Measurements from ENCODE around the gene HSPB1. TPM values are rescaled to one million over a fixed set of nuclear protein-coding genes. Genes with fewer than 3 reads are reported as not detected.

The HSPB1 gene
- total and polyA plus RNA-seq, 2 of the 13 experiments (the other 11 are each of a cell fraction or from before 2014, with no cell fraction given), result 21.0 to 38.6 TPM

- Histone ChIP-seq H4K20me1 (ENCODE audit: insufficient read depth, low read length) (peaks cover 15% of the 10 kb centered on the region), H2AFZ (ENCODE audit: low read length) (no peak overlapping the region), H3K4me1 (ENCODE audit: insufficient read depth, low read length) (no peaks in the 10 kb centered on the region; the same call in 1 of the 2 replicates), H3K36me3 (replicated peaks in 1 of 2; ENCODE audit: control insufficient read depth in 1 of 2, insufficient read depth in 2 of 2, low read length in 2 of 2) (peaks cover 19 to 43% of the 10 kb centered on the region in 2 experiments), H3K4me3 (replicated peaks in 1 of 3; ENCODE audit: insufficient read depth in 1 of 3, low read depth in 2 of 3, low read length in 3 of 3) (no peak overlapping the region), H3K9ac (ENCODE audit: insufficient read depth, low read depth, low read length) (no peak overlapping the region), H3K27ac (ENCODE audit: extremely low read length, insufficient read depth, low read length) (no peak overlapping the region), H3K9me3 (ENCODE audit: low read length) (no peaks in the 10 kb centered on the region), H3K4me2 (ENCODE audit: low read depth, low read length) (no peak overlapping the region), H3K27me3 (ENCODE audit: control insufficient read depth in 1 of 2, insufficient read depth in 2 of 2, low read length in 2 of 2) (no peaks in the 10 kb centered on the region), H3K79me2 (ENCODE audit: insufficient read depth, low read length) (peaks cover 21% of the 10 kb centered on the region)
- intact Hi-C loops (cut with micrococcal nuclease; ENCODE audit: unreplicated experiment), result no loop called here
- FAIRE-seq (no peak), DNase-seq (ENCODE audit: low spot score) (no peak), ATAC-seq (no peak)
- no TSS peak for BruUV-seq (replicated peaks)
- TF ChIP-seq ZNF230 (CRISPR knock-in tag; IDR thresholded peaks at IDR 0.05), result no peak
- no peak for TF ChIP-seq ZIK1 (CRISPR knock-in tag; IDR thresholded peaks at IDR 0.05; ENCODE audit: borderline replicate concordance, low read depth)
- TF ChIP-seq ZBTB37 (CRISPR knock-in tag; IDR thresholded peaks at IDR 0.05), result no peak
- TF ChIP-seq NFIB (CRISPR knock-in tag; IDR thresholded peaks at IDR 0.05; ENCODE audit: borderline replicate concordance), result no peak
- TF ChIP-seq ZNF609 (CRISPR knock-in tag; IDR thresholded peaks at IDR 0.05; ENCODE audit: borderline replicate concordance), result no peak
- no peak for TF ChIP-seq ZNF574 (CRISPR knock-in tag; IDR thresholded peaks at IDR 0.05)
- 97% methylated on average over 5 of the region's 5 CpGs for WGBS (ENCODE audit: low lambda C conversion rate)
- in situ Hi-C loops (cut with HindIII; ENCODE audit: extremely low pct_ligation_motif_present, low pct_unique_long_range_greater_than_20kb), result no loop called here
- CTCF ChIA-PET (ENCODE audit: low intra/inter-chr PET ratio, low total read pairs), result no interaction called here
- POLR2A ChIA-PET, result interaction anchor here (0.9 kb wide), 1 partner anchor 31 kb away, joined by 3 read pairs; no protein-coding TSS in a partner anchor
Observed at GRCh38 chr7:76325811-76326210, 23.3 kb downstream of the HSPB1 start.

Measured in HepG2 (cell line).